IPS-20b (cell line): Measurements from ENCODE around the gene RASGEF1B.

Source experiments
- H3K27ac ChIP-seq: one replicate; pipeline ENCODE4 v1.5.1; 2013; ENCODE audit warnings: low read length
- H3K27me3 ChIP-seq: 2 replicates; pipeline ENCODE4 v1.6.1; 2013; ENCODE audit warnings: mild to moderate bottlenecking, low read length, inconsistent platforms; ENCODE audit not compliant: insufficient read depth
- H3K36me3 ChIP-seq: 2 replicates; pipeline ENCODE4 v1.6.1; 2013; ENCODE audit warnings: low read depth, mild to moderate bottlenecking, inconsistent platforms, low read length, moderate library complexity; ENCODE audit not compliant: insufficient read depth
- H3K4me1 ChIP-seq: 2 replicates; pipeline ENCODE4 v1.6.1; 2013; ENCODE audit warnings: mild to moderate bottlenecking, control low read depth, inconsistent platforms, low read length, moderate library complexity; ENCODE audit not compliant: insufficient read depth
- H3K4me3 ChIP-seq: 2 replicates; pipeline ENCODE4 v1.5.1; 2013; ENCODE audit warnings: mild to moderate bottlenecking, low read length, inconsistent platforms
- H3K9ac ChIP-seq: 2 replicates; pipeline ENCODE4 v1.6.1; 2013; ENCODE audit warnings: low read depth, mild to moderate bottlenecking, inconsistent platforms, low read length, moderate library complexity
- H3K9me3 ChIP-seq: 2 replicates; pipeline ENCODE4 v1.6.1; 2013; ENCODE audit warnings: mild to moderate bottlenecking, low read depth, low read length, inconsistent platforms; ENCODE audit not compliant: insufficient read depth

RASGEF1B gene

DNA sequence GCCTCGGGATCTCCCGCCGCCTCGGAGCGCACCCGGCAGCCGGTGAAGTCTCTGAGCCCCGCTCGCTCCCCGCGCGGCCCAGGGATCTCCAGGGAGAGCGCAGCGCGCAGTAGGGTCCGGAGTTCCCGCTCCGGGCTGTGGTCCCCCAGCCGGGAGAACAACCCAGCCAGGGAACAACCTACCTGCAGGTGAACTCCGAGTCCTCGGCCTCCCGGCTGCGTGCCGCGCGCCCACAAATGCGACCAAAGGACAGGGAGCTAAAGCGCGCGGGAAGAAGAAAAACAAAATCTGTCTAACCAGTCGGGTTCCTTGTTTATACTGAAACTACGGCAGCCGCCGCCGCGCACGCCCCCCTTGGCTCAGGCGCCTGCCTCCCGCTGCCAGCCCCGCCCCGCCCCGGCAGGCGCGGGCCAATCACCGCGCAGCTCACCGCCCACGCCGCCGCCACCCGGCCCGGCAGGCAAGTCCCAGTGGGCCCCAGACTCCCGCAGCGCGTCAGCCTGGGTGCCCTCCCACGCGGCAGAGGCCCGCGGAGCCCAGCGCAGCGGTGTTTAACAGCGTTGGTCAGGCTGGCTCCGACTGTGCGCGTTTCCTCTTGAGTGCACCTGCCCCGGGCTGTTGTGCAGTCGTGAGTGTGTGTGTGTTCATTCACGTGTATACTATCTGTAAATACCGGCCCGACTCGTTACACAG is at the start of gene RASGEF1B:
Gene RASGEF1B (minus strand): TSS at position 320 of the 693 bp plus-strand sequence. CDS start 12,399 bp downstream, outside the sequence.
- Histone ChIP-seq H3K9ac (peak within 1 kb of the TSS; percentile 78; the same call in 1 of the 2 replicates), H3K27me3 (peaks cover 25% of the 10 kb centered on the region), H3K9me3 (no peaks in the 10 kb centered on the region), H3K4me1 (peaks cover 11% of the 10 kb centered on the region; the same call in 1 of the 2 replicates), H3K27ac (no peak within 1 kb of the TSS), H3K36me3 (no peaks in the 10 kb centered on the region), H3K4me3 (peak within 1 kb of the TSS; percentile 87)

GRCh38 chr4:81519856-81520255 is 48.1 kb upstream of the RASGEF1B start:
- no peak overlapping the region for H3K9ac ChIP-seq
- no peaks in the 10 kb centered on the region for H3K27me3 ChIP-seq
- H3K4me3 ChIP-seq: no peak overlapping the region
- no peaks in the 10 kb centered on the region for H3K9me3 ChIP-seq
- H3K4me1 ChIP-seq: peaks cover 13% of the 10 kb centered on the region; the same call in 1 of the 2 replicates
- no peaks in the 10 kb centered on the region for H3K36me3 ChIP-seq
- H3K27ac ChIP-seq: no peak overlapping the region

- no peak overlapping the region for H3K4me3 ChIP-seq
- no peaks in the 10 kb centered on the region for H3K27me3 ChIP-seq
- no peaks in the 10 kb centered on the region for H3K36me3 ChIP-seq
- no peaks in the 10 kb centered on the region for H3K9me3 ChIP-seq
- no peak overlapping the region for H3K9ac ChIP-seq
- no peak overlapping the region for H3K27ac ChIP-seq
- peaks cover 13% of the 10 kb centered on the region; the same call in 1 of the 2 replicates for H3K4me1 ChIP-seq
Observed at GRCh38 chr4:81519427-81519773, 47.7 kb upstream of the RASGEF1B start.

GRCh38 chr4:81518762-81519426 is 47.2 kb upstream of the RASGEF1B start:
- H3K27ac ChIP-seq: no peak overlapping the region
- no peak overlapping the region for H3K4me3 ChIP-seq
- no peak overlapping the region for H3K9ac ChIP-seq
- no peaks in the 10 kb centered on the region for H3K9me3 ChIP-seq
- H3K36me3 ChIP-seq: no peaks in the 10 kb centered on the region
- peaks cover 13% of the 10 kb centered on the region; the same call in 1 of the 2 replicates for H3K4me1 ChIP-seq
- no peaks in the 10 kb centered on the region for H3K27me3 ChIP-seq

GRCh38 chr4:81516241-81516640 is 44.5 kb upstream of the RASGEF1B start:
- H3K4me3 ChIP-seq: no peak overlapping the region
- peaks cover 33% of the 10 kb centered on the region; the same call in 1 of the 2 replicates for H3K4me1 ChIP-seq
- H3K9me3 ChIP-seq: no peaks in the 10 kb centered on the region
- H3K27me3 ChIP-seq: no peaks in the 10 kb centered on the region
- H3K9ac ChIP-seq: no peak overlapping the region
- no peak overlapping the region for H3K27ac ChIP-seq
- no peaks in the 10 kb centered on the region for H3K36me3 ChIP-seq

GRCh38 chr4:81512757-81513501 is 41.2 kb upstream of the RASGEF1B start:
- H3K9ac ChIP-seq: peak overlapping the region; percentile 50; the same call in 1 of the 2 replicates
- H3K4me1 ChIP-seq: peaks cover 20% of the 10 kb centered on the region; the same call in 1 of the 2 replicates

DNA sequence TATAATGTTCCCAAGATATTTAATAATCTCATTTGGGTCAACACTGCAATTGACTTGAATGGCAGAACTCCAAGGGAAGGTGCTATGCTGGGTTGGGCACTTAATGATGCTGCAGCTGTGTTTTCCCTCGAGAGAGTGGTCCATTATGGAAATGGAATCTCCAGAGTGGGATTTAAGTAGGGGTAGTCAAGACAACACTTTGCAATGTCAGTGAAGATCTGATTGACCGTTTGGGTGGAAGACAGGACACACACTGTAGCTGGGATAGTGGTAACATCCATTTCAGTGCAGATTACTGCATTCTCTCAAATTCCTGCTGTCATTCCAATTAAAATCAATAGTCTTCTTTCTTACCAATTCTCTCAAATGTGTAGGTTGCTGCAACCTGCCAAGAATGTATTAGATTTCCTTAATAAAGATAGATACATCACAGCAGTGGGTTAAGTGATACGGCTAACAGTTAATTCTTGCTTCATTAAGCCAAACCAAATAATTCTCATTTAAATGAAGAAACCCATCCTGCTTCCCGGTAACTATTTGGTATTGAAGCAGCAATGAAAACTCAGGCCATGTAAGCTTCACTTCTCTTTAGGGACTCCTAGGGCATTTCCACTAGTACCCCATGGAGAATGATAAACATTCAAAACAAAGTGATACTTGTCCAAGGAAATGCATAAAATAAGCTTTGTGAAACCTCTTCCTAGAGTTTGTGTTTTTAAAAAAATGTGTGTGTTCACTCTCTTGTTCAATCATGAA is 40.5 kb upstream of the RASGEF1B start:
- Histone ChIP-seq H3K36me3 (no peaks in the 10 kb centered on the region), H3K9me3 (no peaks in the 10 kb centered on the region), H3K27ac (no peak overlapping the region), H3K27me3 (no peaks in the 10 kb centered on the region), H3K4me1 (peaks cover 20% of the 10 kb centered on the region; the same call in 1 of the 2 replicates), H3K4me3 (peak overlapping the region; percentile 36; the same call in 1 of the 2 replicates), H3K9ac (peak overlapping the region; percentile 50; the same call in 1 of the 2 replicates)

More at GRCh38 chr4:81512757-81513501, 41.2 kb upstream of the RASGEF1B start:
- Histone ChIP-seq H3K36me3 (no peaks in the 10 kb centered on the region), H3K9me3 (no peaks in the 10 kb centered on the region), H3K27me3 (no peaks in the 10 kb centered on the region), H3K27ac (no peak overlapping the region), H3K4me3 (peak overlapping the region; percentile 36; the same call in 1 of the 2 replicates)

DNA sequence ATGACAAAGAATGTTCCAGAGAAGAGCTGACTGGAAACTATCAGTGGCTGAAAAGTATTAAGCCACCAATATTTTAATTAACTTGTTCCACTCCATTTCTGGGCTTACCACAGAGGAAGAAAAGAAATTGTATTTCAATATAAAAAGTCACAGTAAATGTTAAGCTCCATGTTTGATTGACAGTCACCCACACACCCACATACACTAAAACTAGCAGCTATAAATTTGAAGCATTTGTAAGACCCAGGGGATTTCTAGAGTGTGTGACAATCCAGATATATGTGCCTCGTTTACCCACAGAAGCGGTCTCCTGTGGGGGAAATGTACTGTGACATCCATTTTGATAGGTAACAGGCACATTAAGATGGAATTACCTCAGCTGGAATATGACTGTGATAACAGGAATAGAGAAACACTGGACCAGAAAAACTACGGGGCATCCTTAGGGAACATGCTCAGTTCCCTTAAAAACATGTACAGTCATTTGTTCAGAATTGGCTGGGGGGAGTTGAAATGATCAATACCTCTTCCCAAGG is 39.0 kb upstream of the RASGEF1B start:
- H3K27ac ChIP-seq: no peak overlapping the region
- H3K4me3 ChIP-seq: no peak overlapping the region
- no peaks in the 10 kb centered on the region for H3K36me3 ChIP-seq
- no peaks in the 10 kb centered on the region for H3K27me3 ChIP-seq
- H3K9ac ChIP-seq: no peak overlapping the region
- no peaks in the 10 kb centered on the region for H3K9me3 ChIP-seq
- peaks cover 20% of the 10 kb centered on the region; the same call in 1 of the 2 replicates for H3K4me1 ChIP-seq

DNA sequence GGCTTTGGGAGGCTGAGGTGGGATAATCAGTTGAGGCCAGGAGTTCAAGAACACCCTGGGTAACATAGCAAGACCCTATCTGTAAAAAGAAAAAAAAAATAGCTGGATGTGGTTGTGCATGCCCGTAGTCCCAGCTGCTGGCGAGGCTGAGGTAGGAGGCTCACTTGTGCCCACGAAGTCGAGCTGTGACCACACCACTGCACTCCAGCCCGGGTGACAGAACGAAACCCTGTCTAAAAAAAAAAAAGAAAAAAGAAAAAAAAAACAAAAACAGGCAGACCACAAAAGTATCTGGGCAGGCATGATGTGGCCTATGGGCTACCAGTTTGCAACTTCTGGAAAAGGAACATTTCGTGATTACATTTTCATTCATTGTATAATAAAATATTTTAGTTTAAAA is 38.1 kb upstream of the RASGEF1B start:
- Histone ChIP-seq H3K4me3 (no peak overlapping the region), H3K4me1 (peaks cover 20% of the 10 kb centered on the region; the same call in 1 of the 2 replicates), H3K27ac (no peak overlapping the region), H3K27me3 (no peaks in the 10 kb centered on the region), H3K9ac (no peak overlapping the region), H3K36me3 (no peaks in the 10 kb centered on the region), H3K9me3 (no peaks in the 10 kb centered on the region)

GRCh38 chr4:81509191-81509590 is 37.5 kb upstream of the RASGEF1B start:
- no peak overlapping the region for H3K9ac ChIP-seq
- H3K27ac ChIP-seq: no peak overlapping the region
- H3K27me3 ChIP-seq: no peaks in the 10 kb centered on the region
- H3K4me1 ChIP-seq: peaks cover 20% of the 10 kb centered on the region; the same call in 1 of the 2 replicates
- no peak overlapping the region for H3K4me3 ChIP-seq
- H3K36me3 ChIP-seq: no peaks in the 10 kb centered on the region
- no peaks in the 10 kb centered on the region for H3K9me3 ChIP-seq
